Erythroblast (primary cell): Measurements from ENCODE around the gene TDRD10.

Source experiments
- GATA1 ChIP-seq: IDR thresholded peaks from 2 replicates; pipeline ENCODE4 v1.6.1; 2011; ENCODE audit warnings: low read depth, mild to moderate bottlenecking, control low read depth, low read length, moderate library complexity
- POLR2A ChIP-seq: IDR thresholded peaks from 2 replicates; pipeline ENCODE4 v1.6.1; 2011; ENCODE audit warnings: mild to moderate bottlenecking, low read length

GRCh38 chr1:154501423-154502065 lies 475 bp upstream of the TDRD10 start:
- TF ChIP-seq POLR2A (no peak), GATA1 (no peak)
